Activated naive CD8-positive, alpha-beta T cell treated with anti-CD3 and anti-CD28 coated beads, Interleukin-2, amount 50 U/mL, for 16 hours (primary cell): ENCODE measurements around the gene RAD51B.

Source experiments
- DNase-seq: peaks from one replicate; pipeline ENCODE4 v3.0.0-alpha.2; 2020; ENCODE audit warnings: low read depth, low spot score

Gene RAD51B

DNA sequence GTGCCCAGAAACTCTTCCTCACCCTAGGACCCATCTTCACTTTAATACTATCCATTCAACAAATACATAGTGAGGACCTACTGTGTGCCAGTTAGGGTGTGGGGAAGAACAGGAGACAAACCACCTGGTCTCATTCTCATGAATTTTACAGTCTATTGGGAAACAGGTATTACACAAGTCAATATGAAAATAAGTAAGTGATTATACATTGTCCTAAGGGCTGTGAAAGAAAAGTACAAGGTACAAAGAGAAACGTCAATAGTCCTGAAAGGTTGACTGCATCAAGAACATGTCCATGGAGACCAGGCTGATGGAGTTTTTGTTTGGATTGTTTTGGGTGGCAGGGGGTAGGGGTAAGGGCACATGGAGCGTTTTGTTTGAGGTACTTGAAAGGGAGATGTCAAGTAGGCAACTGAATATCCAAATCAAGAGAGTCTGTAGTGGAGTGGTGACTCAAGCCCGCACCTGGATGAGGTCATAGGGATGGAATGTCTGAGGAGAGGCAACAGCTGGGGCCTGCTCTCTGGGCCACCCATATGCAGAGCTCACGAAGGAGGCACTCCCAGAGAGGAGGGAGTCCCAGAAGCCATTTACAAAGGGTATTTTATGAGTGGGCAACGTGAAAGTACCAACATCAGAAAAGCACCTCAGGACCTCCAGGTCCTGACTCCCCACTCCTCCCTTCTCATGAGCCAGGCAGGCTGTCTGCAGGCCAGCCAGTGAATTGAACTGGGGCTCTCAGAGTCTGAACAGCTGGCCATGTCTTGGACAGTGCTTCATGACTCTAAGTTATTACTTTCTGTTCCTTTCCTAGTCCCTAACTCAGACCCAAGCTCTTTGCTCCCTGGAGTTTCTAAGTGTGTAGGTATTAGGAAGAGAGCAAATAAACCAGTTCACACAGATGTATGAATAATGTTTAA lies 701.3 kb downstream of the RAD51B start:
- no peak for DNase-seq

DNA sequence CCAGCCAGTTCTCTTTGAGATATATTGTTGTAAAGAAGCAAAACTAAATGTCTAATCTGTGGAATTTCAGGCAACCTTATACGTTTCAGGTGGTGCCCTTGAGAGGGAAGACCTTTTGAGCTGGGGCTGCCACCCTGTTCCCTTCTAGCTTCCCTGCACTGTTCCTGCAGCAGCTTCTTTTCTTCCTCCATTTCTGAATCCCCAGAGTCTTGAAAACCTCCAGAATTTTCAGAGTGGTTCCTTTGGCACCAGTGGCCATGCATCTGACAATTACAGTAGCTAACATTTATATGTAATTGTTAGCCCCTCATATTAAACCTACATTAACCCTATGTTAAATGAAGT lies 702.0 kb downstream of the RAD51B start:
- DNase-seq: no peak

DNA sequence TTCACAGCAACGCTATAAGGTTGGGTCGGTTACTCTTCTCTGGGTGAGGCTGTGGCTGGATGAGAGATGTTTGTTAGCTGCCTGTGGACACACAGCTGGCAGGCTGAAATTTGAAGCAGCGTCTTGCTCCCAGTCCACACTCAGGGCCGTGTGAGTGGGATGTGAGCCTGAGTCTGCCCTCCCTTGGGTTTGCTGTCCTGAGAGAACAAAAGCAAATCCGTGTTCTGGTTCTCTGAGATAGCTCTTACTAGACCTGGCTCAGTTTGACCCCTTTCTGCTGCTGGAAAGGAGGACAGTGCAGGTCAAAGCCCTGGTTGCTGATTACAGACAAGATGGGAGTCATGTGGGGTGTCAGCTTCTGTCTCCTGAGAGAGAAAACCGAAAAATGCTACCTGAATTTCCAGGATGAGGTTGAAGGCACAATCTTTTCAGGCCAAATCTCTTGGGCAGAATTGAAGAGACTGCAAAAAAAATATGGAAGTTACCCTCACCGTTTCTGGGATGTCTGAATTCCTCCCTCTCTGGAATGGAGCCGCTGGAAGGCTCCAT lies 702.5 kb downstream of the RAD51B start:
- no peak for DNase-seq

DNA sequence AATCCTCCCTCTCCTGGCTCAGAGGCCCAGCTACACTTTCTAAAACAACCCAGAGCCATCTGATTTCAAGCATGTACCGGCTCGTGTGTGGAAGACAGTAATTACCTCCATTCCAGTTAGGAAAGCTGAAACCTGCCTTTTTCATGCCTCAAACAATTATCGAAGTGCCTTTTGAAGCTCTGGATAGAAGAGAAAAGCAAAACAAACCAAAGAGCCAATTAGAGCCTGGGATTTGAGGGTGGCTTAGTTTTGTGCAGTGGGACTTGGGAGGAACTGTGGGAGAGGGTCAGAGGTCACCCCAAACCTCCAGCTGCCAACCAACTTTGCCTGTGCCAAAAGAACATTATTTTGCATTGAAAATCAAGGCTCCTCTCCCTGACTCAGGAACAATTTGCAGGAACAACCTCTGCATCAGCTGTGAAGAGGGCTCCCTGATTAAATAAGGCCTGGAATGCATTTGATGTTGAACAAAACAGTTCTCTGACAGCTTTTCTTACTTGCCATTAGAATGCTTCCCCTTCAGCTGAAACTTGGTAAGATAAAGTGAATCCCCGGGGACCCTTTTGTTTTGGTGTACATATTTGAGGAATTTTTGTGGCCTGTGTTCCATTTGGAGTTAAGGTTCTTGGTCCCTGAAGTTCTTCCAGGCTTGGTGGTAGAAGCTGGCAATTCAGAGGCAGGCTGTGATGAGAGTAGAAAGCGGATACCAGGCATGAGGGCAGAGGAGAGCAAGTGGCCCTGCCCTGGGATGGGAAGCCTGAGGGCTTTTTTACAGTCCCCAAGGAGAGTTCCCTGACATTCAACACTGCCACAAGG lies 703.1 kb downstream of the RAD51B start:
- no peak for DNase-seq

DNA sequence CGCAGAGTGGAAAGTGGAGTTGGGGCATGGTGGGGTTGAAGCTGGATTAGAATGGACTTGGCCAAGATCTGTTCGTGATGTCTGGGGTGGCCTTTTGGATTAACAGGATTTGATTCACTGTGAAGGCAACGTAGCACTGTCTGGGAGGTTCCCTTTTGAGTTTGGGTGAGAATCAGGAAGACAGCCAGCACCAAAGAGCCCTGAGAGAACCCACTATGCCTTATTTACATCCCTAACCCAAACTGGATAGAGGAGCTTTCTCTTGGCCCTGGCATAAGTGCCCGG lies 703.7 kb downstream of the RAD51B start:
- DNase-seq: no peak

DNA sequence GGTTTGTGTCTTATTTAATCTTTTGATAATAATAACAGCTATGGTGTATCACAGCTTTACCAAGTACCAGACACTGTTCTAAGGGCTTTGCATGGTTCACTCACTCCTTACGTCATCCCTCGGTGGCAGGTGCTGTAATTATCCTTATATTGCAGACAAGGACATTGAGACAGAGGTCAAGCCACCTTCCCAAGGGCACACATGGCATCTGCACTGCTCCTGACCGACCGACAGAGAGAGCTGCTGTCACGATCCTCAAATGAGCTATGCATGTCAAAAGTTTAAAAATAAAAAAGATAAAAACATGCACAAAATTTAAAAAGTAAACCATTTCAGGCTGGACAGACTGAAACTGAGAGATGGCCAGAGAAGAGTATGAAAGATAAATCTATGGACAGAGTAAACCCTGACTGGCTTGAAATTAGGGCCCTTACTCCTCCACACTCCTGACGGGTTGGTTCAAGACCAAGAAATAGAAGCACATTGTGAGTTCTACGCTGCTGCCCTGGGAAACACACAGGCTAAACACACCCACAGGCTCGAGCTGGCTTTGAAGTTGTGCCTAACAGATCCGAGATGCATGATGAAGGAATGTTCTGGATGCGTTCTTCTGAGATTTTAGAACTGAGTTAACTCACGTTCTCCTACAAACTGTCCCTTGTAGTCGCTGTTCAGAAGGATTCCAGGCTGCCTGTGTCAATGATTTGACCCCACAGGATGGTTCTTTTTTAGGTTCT lies 704.6 kb downstream of the RAD51B start:
- no peak for DNase-seq

DNA sequence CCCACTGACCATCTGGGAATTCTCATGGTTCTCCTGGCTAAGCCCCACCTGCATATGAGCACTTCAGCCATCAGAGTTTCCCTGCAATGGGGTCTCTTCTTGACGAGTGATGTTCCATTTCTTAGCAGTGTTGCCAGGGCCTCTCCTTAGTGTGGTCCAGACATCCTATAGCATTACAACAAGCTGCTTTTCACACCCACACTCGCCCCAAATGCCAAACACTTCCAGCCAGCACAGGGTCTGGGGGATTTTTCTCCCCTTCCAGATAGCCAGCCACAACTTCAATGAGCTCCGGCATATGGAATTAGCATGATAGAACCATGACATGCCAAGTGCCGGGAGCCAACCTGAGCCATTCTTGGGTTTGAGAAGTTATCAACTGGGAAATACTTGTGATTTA lies 705.9 kb downstream of the RAD51B start:
- no peak for DNase-seq

DNA sequence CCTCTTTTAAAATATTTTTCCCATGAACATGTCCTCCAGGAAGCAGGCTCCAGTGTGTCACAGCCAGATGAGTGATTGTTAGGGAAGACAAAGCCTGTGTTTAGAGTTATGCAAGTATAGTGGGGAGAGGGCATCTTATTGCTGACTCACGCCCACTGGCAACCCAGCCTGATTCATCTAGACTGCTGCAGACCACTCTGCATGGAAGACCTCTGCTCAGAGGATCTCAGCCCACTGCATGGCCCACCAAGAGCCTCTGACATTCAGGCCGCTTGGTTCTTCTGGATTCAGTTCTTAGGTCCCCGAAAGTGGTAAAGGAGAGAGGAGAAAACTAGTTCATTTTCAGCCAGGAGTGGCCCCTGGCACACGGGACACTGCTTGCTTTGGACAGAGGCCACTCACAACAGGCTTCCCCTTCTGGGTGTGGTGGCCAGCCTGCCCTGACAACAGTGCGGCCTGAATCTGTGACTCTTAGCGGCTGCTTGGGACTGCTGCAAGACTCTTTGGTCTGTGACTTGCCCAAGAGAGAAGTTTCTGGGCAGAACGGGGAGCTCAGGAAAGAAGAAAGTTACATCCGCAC lies 707.0 kb downstream of the RAD51B start:
- DNase-seq: no peak

DNA sequence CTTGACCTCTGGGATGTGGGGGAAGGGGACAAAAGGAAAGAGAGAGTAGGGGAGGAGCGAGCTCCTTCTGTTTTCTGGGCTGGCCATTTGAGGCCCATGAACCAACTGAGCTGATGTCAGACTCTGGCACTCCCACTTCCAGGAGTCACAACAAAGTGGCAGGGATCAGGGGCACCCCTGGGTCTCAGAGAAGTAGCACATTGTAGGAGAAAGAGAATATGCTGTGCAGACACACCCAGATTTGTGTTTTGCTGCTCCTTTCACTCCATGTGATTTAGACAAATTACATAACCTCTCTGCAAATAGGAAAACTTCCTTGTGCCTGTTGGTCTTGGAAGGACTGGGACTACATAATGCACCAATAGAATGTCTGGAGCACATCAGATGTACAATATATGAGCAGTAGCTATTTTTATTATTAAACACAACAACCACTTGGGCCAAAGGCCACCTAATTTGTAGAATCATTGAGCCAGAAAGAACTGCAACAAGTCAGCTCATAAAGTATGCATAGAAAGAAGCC lies 707.8 kb downstream of the RAD51B start:
- DNase-seq: no peak

DNA sequence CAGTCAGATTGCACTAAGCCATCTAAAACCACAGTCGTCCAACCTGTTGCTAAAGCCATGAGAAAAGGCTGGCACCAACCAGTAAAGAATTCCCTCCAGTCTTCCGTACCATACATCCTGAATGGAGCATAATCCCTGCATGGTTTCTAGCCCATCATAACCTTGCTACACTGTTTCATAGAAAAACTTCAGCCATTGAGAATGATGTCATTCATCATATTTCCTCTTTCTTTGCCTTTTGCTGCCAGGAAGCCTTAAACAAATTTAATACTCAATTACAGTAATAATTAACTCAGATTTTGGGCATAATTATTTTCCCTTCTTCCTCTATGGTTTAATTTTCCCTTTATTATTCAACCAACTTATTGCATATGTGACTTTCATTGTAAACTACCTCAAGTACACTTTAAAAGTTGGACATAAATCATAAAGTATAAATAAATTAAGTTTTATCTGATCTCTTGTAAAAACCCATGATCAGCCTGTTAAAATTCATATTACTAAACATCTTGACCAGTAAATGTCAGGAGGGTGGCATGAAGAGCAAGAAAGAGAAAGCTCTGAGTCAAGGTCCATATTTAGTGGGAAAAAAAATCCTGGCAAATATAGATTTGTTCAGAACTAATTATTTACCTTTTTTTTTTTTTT lies 708.6 kb downstream of the RAD51B start:
- no peak for DNase-seq

DNA sequence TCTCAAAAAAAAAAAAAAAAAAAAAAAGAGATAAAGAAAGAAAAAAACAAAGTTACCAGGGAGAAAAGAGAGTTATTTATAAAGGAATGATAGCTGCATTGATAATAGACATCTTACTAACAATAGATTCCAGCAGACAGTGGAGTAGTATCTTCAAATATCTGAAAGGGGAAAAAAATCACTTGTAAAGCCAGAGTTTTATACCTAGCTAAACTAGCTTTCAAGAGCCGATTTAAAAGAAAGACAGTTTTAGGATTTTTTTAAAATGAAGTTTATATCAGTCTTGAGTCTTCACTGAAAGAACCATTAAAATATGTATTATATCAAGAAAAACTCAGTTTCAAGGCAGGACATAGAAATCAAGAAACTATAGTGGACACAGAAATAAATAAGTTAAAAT lies 710.9 kb downstream of the RAD51B start:
- DNase-seq: no peak

DNA sequence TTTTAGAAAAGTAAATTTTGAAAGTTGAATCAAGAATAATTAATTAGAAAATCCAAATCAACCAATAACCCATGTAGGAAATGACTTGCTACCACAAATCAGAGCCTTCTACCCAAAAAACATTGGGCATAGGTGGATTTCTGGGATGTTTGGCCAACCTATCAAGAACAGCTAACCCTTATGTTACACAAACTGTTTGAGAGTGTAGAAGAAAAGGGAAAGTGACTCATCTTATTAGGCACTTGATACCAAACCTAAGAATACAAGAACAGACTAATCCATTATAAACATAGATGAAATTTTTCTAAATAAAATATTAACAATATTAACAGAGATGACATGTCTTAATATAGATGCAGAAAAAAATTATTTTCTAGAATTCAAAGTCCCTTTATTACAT lies 712.9 kb downstream of the RAD51B start:
- DNase-seq: no peak

DNA sequence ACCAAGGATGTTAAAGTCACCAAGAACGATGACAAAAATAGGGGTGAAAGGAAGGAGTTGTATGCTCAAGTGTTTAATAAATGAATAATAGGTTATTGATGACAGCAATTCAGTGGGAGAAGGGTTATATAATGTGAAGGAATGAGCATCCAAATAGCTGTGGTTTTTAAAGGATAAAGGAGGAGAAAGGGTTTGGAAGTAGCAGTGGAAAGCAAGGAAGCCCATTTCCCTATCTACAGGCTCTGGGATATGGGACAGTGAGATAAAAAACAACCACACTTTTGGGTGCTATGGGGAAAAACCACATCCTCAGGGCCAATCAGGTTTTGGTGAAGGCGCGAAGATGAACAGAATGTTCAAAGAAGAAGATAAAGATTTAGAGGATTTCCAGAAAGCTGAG lies 714.7 kb downstream of the RAD51B start:
- no peak for DNase-seq

DNA sequence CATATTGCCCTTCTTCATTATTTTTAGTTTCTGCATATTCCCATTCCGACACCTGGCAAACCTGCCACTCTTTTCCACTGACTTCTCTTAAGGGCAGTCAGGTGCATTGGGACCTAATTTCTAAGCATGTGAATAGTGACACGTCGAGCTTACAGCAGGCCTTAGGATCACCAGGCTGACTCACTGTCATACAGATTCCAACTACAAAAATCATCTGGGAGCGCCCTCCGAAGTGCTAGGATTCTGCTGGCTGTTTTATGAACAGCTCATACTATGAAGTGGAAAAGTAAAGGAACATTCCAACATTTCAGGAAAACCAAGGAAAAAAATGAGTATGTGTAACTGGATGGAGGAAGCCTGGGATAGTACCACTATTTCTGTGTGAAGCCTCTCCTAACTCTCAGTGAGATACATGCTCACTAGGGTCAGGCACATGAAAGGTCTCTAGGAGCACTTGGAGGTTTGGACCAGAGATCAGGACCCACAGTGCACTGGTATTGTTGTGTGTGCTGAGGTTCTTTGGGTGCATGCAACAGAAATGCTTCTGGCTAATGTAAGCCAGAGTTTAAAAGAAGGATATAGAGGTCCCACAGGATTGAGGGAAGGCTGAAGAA lies 715.9 kb downstream of the RAD51B start:
- DNase-seq: no peak

DNA sequence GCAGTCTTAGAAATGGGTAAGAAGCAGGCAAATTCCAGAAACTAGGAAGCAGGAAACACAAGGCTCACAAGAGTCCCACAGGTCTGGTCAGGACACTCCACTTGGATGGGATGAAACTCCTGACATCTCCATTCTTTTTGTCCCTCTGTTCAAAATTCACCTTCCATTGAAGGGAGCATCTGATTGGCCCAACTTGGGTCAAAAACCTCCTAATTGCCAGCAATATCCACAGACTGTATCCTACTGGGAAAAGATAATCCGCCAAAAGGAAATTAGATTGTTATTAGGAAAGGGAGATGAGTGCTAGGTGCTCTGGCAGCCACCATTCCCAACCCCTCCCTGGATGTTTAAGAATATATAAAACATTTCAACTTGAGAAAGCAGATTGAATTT lies 716.4 kb downstream of the RAD51B start:
- DNase-seq: no peak

DNA sequence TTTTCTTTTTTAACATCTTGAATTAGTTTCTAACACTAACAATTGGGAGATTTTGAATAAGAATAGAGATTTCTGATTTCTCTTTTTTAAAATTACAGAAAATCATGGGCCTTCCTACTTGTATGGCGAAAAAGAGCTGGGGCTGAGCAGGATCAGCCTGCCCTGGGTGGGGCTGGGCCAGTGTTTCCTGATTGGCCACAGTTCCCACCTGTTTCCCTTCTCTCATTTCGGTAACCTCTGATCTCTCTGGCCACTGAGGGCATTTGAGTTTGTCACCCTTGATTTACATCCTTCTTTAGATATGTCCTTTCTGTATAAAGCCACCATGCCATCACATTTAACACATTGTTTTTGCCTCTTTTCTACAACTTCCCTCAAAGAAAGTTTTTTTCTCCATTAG lies 719.1 kb downstream of the RAD51B start:
- DNase-seq: no peak

DNA sequence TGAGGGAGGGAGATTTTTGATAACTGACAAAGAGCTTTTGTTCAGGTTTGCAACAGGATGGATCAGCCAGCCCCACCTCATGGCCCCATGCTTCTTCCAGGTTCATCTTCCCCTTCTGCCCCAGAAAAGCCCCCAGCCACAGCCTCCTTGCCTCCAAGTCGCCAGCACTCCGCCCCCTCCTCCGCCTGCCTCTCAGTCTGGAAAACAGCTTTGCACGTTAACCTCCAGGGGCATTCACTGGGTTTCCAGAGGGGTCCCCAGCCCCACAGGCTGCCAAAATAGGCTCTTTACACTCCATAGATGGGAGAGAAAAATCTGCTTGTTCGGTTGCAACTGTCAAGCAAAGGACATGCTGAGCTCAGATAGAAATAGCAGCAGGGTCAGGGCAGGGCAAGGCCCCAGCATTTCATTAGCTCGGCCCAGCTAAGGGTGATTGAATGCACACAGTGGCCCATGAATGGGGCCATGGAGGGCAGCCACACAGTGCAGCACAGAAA lies 719.7 kb downstream of the RAD51B start:
- no peak for DNase-seq

DNA sequence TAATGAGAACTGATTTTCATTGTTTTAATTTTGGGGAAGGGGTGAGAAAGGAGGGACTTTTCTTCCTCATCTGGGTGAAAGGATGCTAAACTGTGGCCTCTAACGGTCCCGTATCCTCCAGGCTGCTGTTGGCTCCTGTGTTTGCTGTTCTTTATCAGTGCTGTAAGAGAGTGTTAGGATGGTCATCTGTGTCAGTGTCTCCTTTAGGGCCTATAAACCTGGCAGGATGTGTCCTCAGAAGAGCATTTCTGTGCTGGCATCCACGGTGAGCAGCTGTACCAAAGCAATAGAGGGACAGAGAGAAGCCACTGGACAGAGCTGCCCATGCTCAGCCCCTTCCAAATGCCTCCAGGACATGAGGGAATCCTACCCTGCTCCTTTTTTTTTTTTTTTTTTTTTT lies 720.2 kb downstream of the RAD51B start:
- DNase-seq: no peak

DNA sequence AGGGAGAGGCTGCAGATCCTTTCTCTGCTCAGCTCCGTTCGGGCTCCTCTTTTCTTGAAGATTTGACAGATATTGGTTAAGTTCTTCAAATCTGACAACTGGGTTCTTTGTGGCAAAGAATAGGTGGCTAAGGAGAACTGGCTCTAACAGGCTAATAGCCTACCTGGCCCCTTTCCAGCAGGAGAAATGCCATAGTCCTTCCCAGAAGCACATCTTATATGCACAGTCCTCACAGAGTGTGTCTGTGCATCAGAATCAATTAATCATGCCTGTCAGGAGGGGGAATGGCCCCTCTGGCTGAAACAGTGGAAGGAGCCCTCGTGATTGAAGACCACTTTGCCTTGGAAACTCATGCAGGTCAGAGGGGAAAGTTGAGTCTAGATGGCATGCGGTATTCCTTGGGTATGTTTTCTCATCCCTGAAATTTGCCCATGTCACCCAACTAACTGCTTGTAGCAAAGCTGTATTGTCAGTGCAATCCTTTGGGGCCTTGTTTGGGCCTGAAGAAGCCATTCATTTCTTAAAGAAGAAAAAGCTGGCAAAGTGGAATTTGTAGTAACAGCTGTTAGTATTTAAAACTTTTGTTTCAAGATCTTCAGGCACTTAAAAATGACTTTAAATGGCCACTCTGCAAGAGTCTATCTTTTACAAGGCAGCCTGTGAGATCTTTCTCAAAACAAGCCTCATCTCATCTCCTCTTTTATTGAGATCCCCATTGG lies 721.8 kb downstream of the RAD51B start:
- DNase-seq: no peak

DNA sequence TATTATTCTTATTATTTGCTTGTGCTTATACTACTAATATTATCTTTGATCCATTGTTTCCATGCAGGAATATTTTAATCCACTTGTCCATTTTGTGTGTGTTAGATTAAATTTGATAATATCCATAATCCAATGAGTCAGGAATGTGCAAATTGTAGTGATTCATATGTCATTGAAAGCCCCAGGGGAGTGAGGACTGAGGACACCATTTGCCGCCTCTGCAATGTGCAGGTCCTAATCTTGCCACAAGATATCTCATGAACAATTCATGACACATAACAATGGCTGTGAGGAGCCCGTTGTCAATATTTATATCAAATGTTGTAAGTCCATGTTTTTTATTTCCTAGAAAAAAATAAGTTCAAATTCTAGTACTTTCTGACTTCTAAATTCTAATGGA lies 722.8 kb downstream of the RAD51B start:
- DNase-seq: no peak
